HL-60 (cell line): ENCODE results near the gene MEGF10.

Source experiments
- DNase-seq, 2 experiments: peaks; one replicate each; pipeline ENCODE4 v3.0.0-alpha.2; 2010 to 2020; ENCODE audit warnings: low read depth in 1 of 2, low spot score in 1 of 2
- H3K27ac ChIP-seq: fragments of 250-450 bp; sonication (Bioruptor Pico); replicated peaks from 2 replicates; pipeline ENCODE4 v1.5.1; 2020; ENCODE audit warnings: mild to moderate bottlenecking, moderate library complexity
- H3K27me3 ChIP-seq: fragments of 250-450 bp; sonication (Bioruptor Pico); 2 replicates; pipeline ENCODE4 v1.5.1; 2021; ENCODE audit warnings: mild to moderate bottlenecking, moderate library complexity; ENCODE audit not compliant: insufficient read depth, poor library complexity, severe bottlenecking
- H3K4me3 ChIP-seq: replicated peaks from 2 replicates; pipeline ENCODE4 v1.5.1; 2011; ENCODE audit warnings: mild to moderate bottlenecking, control low read depth, low read length; ENCODE audit not compliant: insufficient read depth
- GABPA ChIP-seq: IDR thresholded peaks from 2 replicates; pipeline ENCODE4 v1.6.1; 2012; ENCODE audit warnings: low read depth
- POLR2AphosphoS5 ChIP-seq: IDR thresholded peaks from 2 replicates; pipeline ENCODE4 v1.6.1; 2012; ENCODE audit warnings: low read depth
- SPI1 ChIP-seq: IDR thresholded peaks from 2 replicates; pipeline ENCODE4 v1.6.1; 2012; ENCODE audit warnings: low read depth, mild to moderate bottlenecking, borderline replicate concordance
- TF ChIP-seq, protein P1 (sequence below): IDR thresholded peaks from 2 replicates; pipeline ENCODE4 v1.6.1; 2012; ENCODE audit warnings: low read depth; ENCODE audit not compliant: insufficient replicate concordance
- TF ChIP-seq, protein P2 (sequence below): IDR thresholded peaks from one replicate; pipeline ENCODE4 v1.5.1; 2011; ENCODE audit warnings: low read length, control low read depth, inconsistent platforms; ENCODE audit not compliant: insufficient read depth

Gene MEGF10

DNA sequence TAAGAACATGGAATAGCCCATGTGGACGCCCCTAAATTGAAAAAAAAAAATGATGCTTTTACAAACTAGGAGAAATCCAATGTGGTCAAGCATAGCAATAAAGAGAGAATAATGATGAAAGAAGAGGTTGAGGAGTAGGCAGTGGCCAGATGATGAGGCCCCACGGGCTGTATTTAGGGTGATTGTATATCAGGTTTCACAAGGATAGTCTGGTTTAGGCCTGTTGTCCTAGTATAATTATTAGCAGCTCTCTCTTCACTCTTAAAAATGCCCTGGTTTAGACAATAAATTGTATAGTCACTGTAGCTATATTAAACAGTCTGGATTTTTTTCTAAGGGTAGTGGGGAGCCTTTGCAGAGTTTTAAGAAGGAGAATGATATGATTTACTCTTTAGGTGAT lies 124.4 kb downstream of the MEGF10 start:
- Histone ChIP-seq H3K27ac (no peak overlapping the region), H3K27me3 (no peaks in the 10 kb centered on the region), H3K4me3 (no peak overlapping the region)
- no peak for DNase-seq
- TF ChIP-seq, protein P1, sequence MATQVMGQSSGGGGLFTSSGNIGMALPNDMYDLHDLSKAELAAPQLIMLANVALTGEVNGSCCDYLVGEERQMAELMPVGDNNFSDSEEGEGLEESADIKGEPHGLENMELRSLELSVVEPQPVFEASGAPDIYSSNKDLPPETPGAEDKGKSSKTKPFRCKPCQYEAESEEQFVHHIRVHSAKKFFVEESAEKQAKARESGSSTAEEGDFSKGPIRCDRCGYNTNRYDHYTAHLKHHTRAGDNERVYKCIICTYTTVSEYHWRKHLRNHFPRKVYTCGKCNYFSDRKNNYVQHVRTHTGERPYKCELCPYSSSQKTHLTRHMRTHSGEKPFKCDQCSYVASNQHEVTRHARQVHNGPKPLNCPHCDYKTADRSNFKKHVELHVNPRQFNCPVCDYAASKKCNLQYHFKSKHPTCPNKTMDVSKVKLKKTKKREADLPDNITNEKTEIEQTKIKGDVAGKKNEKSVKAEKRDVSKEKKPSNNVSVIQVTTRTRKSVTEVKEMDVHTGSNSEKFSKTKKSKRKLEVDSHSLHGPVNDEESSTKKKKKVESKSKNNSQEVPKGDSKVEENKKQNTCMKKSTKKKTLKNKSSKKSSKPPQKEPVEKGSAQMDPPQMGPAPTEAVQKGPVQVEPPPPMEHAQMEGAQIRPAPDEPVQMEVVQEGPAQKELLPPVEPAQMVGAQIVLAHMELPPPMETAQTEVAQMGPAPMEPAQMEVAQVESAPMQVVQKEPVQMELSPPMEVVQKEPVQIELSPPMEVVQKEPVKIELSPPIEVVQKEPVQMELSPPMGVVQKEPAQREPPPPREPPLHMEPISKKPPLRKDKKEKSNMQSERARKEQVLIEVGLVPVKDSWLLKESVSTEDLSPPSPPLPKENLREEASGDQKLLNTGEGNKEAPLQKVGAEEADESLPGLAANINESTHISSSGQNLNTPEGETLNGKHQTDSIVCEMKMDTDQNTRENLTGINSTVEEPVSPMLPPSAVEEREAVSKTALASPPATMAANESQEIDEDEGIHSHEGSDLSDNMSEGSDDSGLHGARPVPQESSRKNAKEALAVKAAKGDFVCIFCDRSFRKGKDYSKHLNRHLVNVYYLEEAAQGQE = no peak
- TF ChIP-seq POLR2AphosphoS5 (no peak), GABPA (no peak), SPI1 (no peak)
- TF ChIP-seq, protein P2, sequence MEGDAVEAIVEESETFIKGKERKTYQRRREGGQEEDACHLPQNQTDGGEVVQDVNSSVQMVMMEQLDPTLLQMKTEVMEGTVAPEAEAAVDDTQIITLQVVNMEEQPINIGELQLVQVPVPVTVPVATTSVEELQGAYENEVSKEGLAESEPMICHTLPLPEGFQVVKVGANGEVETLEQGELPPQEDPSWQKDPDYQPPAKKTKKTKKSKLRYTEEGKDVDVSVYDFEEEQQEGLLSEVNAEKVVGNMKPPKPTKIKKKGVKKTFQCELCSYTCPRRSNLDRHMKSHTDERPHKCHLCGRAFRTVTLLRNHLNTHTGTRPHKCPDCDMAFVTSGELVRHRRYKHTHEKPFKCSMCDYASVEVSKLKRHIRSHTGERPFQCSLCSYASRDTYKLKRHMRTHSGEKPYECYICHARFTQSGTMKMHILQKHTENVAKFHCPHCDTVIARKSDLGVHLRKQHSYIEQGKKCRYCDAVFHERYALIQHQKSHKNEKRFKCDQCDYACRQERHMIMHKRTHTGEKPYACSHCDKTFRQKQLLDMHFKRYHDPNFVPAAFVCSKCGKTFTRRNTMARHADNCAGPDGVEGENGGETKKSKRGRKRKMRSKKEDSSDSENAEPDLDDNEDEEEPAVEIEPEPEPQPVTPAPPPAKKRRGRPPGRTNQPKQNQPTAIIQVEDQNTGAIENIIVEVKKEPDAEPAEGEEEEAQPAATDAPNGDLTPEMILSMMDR = no peak

DNA sequence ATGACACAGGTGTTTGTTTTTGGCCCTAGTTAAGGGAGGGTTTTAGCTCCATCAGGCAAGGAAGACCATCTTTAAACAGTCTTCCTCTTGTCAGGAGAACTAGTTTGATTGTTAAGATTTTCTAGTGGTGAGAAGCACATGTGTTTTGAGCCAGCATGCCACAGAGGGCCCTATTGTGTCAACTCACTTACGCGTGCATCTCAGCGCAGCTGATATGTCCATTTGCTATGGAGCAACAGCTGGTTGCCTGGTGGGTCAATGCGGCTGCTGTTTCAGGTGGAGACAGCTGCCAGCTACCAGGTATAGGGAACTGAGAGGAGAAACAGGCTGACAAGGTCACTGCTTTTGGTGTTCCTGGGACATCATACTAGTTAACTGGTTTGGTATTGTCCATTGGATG lies 126.3 kb downstream of the MEGF10 start:
- H3K27me3 ChIP-seq = no peaks in the 10 kb centered on the region
- no peak for DNase-seq
- no peak overlapping the region for H3K27ac ChIP-seq
- no peak overlapping the region for H3K4me3 ChIP-seq
- TF ChIP-seq, protein P1 = no peak
- TF ChIP-seq SPI1 (no peak), POLR2AphosphoS5 (no peak), GABPA (no peak)
- TF ChIP-seq, protein P2 = no peak

DNA sequence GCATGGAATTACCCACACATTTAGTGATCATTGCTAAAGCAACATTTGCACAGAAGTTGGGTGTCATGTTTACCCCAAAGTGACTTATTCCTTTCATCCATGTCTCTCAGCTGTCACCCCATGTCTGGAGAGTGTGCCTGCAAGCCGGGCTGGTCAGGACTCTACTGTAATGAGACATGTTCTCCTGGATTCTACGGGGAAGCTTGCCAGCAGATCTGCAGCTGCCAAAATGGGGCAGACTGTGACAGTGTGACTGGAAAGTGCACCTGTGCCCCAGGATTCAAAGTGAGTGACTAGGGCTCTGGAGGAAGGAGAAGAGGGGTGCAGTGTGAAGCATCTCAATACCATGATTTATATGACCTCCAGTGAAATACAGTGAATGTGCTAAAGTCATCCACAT lies 126.9 kb downstream of the MEGF10 start:
- Histone ChIP-seq H3K27ac (no peak overlapping the region), H3K4me3 (no peak overlapping the region), H3K27me3 (no peaks in the 10 kb centered on the region)
- DNase-seq = no peak
- TF ChIP-seq, protein P1 = no peak
- no peak for TF ChIP-seq SPI1
- TF ChIP-seq GABPA = no peak
- TF ChIP-seq POLR2AphosphoS5 = no peak
